GM18526 (cell line): Measurements from ENCODE around the gene TRAPPC2B.

Experiments used
- POLR2A ChIP-seq: IDR thresholded peaks from 3 replicates; pipeline ENCODE4 v1.6.1; 2011; ENCODE audit not compliant: insufficient read length; ENCODE audit errors: extremely low read depth

TRAPPC2B gene

DNA sequence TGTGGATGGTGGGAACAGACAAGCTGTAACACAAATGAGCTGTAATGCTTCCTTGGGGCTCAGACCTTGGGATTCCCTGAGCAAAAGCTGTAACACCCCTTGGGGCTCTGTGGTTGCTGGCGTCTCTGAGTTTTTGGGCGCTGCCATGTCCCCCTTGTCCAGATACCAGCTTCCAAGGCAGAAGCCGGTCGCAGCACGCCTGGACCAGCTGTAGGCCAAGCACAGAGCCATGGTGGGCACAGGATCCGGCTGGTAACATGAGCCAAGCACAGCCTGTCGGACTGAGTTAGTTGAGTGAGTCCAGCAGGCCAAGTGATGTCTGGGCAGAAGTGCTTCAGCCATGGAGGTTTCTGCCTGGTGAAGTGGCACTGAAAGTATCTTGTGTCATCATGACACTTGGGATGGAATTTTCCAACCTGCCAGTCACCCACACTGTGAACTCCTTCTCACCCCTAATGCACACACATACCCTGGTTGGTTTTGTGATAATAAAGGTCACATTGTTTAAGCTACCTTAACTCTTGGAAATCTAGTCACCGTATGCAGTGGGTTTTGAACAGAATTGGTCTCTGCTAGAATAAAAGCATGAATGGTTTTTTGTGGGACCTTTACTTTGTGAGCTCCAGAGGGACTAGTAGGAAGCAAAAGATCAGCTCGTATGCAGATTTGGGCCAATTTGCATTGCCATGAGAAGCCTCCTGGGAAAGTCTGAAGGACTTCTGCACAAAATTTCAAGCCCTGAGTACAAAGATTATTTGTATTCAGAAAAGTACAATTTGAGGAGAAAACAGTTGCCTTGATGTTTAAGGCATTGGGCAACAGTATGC lies 40.6 kb downstream of the TRAPPC2B start:
- no peak for TF ChIP-seq POLR2A

DNA sequence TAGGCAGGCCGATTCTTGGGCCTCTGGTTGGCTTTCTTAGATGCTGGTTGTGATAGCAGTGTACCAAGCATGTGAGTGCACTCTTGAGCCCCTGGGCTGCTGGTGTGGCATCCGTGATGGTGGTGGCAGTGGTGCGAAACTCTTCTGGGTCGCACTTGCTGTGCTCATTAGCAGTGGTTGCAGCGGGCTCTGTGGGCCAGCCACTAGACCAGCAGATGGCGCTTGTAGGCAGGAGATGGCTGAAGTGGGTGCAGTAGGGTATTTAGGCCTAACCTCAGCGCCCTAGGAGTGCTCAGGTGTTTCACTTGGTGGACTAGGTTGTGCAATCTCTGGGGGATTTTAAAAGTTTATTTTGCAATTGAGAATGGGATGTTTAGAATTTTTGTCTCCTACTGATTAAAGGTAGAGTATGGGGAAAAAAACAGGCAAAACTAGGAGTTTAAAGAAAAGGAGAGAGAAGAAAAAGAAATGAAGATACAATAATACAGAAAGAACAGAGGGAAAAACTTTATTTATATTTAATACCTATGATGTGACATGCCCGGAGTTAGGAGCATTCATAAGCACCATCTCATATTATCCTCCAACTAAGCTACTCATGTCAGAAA lies 43.3 kb downstream of the TRAPPC2B start:
- TF ChIP-seq POLR2A: no peak

DNA sequence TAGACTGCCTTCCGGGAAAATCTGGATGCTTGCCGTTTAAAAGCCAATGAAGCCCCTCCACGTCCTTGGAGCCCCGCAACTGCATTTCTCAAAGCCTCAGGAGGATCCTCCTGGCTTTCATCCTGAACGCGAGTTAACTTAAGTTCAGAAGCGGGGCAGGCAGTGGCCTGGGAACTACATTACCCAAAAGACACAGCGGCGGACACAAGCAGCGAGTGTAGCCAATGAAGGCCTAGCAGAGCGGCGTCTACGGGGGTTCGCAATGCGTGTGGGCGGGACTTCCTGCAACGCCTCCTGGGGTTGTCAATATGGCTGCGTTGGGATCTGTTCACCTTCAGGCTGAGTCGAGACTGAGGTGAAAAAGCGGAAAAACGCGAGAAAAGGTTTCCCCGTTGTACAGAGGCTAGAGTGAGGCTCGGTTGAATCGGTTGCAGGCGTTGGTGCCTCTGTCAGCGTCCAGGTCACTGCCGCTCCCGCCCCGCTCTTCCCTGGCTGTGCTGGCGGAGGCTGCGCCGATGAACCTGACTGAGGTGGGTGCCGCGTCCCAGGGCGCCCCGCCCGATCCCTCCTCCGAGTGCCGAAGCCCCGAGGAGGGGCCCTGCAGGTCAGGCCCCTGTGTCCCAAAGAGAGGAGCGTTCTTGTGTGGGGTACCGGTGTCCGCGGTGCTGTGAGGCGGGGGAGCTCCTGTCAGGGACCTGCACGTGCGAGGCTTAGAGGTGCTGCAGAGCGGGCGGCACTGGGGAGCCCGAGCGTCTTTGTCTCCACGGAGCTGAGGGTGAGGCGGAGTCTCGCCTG lies 47.7 kb downstream of the TRAPPC2B start, which contains the start of gene ZNF17:
Gene ZNF17, plus strand, starts transcription at position 285 of the 795 bp plus-strand sequence. CDS start 2,455 bp downstream, outside the sequence.
- peak; percentile 55 for TF ChIP-seq POLR2A
